ENCODE data around the gene NELFE. TPM values are rescaled to one million over a fixed set of nuclear protein-coding genes. Genes with fewer than 3 reads are reported as not detected.

NELFE gene
- total RNA-seq, 1 donor from 2014 or later = 129 TPM

- Mint-ChIP-seq H3K4me1 (peaks cover 17% of the 10 kb centered on the region), H3K27ac (no peak overlapping the region), H3K4me3 (no peak overlapping the region), H3K9me3 (no peaks in the 10 kb centered on the region), H3K27me3 (ENCODE audit: insufficient read depth, low read depth) (peaks cover 4% of the 10 kb centered on the region), H3K36me3 (peaks cover 17% of the 10 kb centered on the region)
- Histone ChIP-seq H3K27ac (no peak overlapping the region), H4K20me1 (ENCODE audit: low read depth) (no peaks in the 10 kb centered on the region), H3F3A (ENCODE audit: low read depth) (peaks cover 10% of the 10 kb centered on the region), H3K4me1 (peaks cover 8% of the 10 kb centered on the region), H3K79me2 (ENCODE audit: low read depth) (peaks cover 26% of the 10 kb centered on the region), H3K4me3 (no peak overlapping the region), H3K36me3 (peaks cover 5% of the 10 kb centered on the region), H2AFZ (replicated peaks) (no peak overlapping the region), H3K27me3 (no peaks in the 10 kb centered on the region), H3K4me2 (no peak overlapping the region), H3K9ac (no peak overlapping the region), H3K9me3 (ENCODE audit: low read depth) (no peaks in the 10 kb centered on the region)
- TF ChIP-seq EZH2 (IDR thresholded peaks at IDR 0.05) = no peak
- no peak for TF ChIP-seq CTCF (IDR thresholded peaks at IDR 0.05)
- TF ChIP-seq EZH2phosphoT487 (IDR thresholded peaks at IDR 0.05) = no peak
- DNase-seq (ENCODE audit: low spot score) = no peak
Observed at GRCh38 chr6:31954511-31954910, 4.3 kb downstream of the NELFE start.

GRCh38 chr6:31952890-31953289 is 5.9 kb downstream of the NELFE start:
- Histone ChIP-seq H3K27ac (peak overlapping the region; percentile 18), H3K4me2 (no peak overlapping the region), H3F3A (ENCODE audit: low read depth) (peaks cover 10% of the 10 kb centered on the region), H3K27me3 (peaks cover 5% of the 10 kb centered on the region), H2AFZ (replicated peaks) (no peak overlapping the region), H3K4me3 (no peak overlapping the region), H4K20me1 (ENCODE audit: low read depth) (no peaks in the 10 kb centered on the region), H3K79me2 (ENCODE audit: low read depth) (peaks cover 13% of the 10 kb centered on the region), H3K36me3 (peaks cover 5% of the 10 kb centered on the region), H3K4me1 (peaks cover 4% of the 10 kb centered on the region), H3K9me3 (ENCODE audit: low read depth) (no peaks in the 10 kb centered on the region), H3K9ac (no peak overlapping the region)
- Mint-ChIP-seq H3K27ac (no peak overlapping the region), H3K4me3 (no peak overlapping the region), H3K27me3 (ENCODE audit: insufficient read depth, low read depth) (peaks cover 7% of the 10 kb centered on the region), H3K4me1 (peaks cover 10% of the 10 kb centered on the region), H3K9me3 (no peaks in the 10 kb centered on the region), H3K36me3 (peaks cover 17% of the 10 kb centered on the region)
- DNase-seq (ENCODE audit: low spot score) = no peak
- no peak for TF ChIP-seq CTCF (IDR thresholded peaks at IDR 0.05)
- no peak for TF ChIP-seq EZH2phosphoT487 (IDR thresholded peaks at IDR 0.05)
- TF ChIP-seq EZH2 (IDR thresholded peaks at IDR 0.05) = no peak

GRCh38 chr6:31952140-31952805 is 6.5 kb downstream of the NELFE start:
- Histone ChIP-seq H3K4me3 (no peak overlapping the region), H3K27ac (peak overlapping the region; percentile 18), H4K20me1 (ENCODE audit: low read depth) (no peaks in the 10 kb centered on the region), H3K9me3 (ENCODE audit: low read depth) (no peaks in the 10 kb centered on the region), H3K9ac (no peak overlapping the region), H3K4me1 (no peaks in the 10 kb centered on the region), H3F3A (ENCODE audit: low read depth) (peaks cover 10% of the 10 kb centered on the region), H3K36me3 (peaks cover 5% of the 10 kb centered on the region), H2AFZ (replicated peaks) (no peak overlapping the region), H3K79me2 (ENCODE audit: low read depth) (peaks cover 7% of the 10 kb centered on the region), H3K4me2 (no peak overlapping the region), H3K27me3 (peaks cover 11% of the 10 kb centered on the region)
- H3K4me3 Mint-ChIP-seq = no peak overlapping the region
- peak; percentile 84 for DNase-seq (ENCODE audit: low spot score)
- peaks cover 11% of the 10 kb centered on the region for H3K27me3 Mint-ChIP-seq (ENCODE audit: insufficient read depth, low read depth)
- peaks cover 4% of the 10 kb centered on the region for H3K4me1 Mint-ChIP-seq
- H3K36me3 Mint-ChIP-seq = peaks cover 17% of the 10 kb centered on the region
- H3K27ac Mint-ChIP-seq = no peak overlapping the region
- no peaks in the 10 kb centered on the region for H3K9me3 Mint-ChIP-seq
- TF ChIP-seq CTCF (IDR thresholded peaks at IDR 0.05) (peak; percentile 89), EZH2phosphoT487 (IDR thresholded peaks at IDR 0.05) (no peak)

All from neural progenitor cell (in vitro differentiated cells).